ENCODE measurements around the gene RPL7A. TPM values are rescaled to one million over a fixed set of nuclear protein-coding genes. Genes with fewer than 3 reads are reported as not detected.
A peak's percentile ranks its signal among the peaks of the same experiment; 100 is the strongest.
"Not testable (repeated sequence)": the region's sequence is repeated elsewhere in the genome, so short reads cannot be mapped to it uniquely, and the experiment has no call there.

RPL7A gene
- total and polyA plus RNA-seq, 4 donors = 1,304 to 3,584 (median 2,046) TPM

- Histone ChIP-seq H3K36me3 (ENCODE audit: control insufficient read depth in 1 of 2, insufficient read depth in 2 of 2, low read length in 1 of 2) (peaks cover 0 to 6% of the 10 kb centered on the region in 2 donors), H3K4me3 (ENCODE audit: low read length in 2 of 2) (no peak overlapping the region), H3K9me3 (ENCODE audit: control insufficient read depth, low read length) (no peaks in the 10 kb centered on the region), H3K4me1 (ENCODE audit: control insufficient read depth in 1 of 2, insufficient read depth in 2 of 2, low read length in 2 of 2) (no peaks in the 10 kb centered on the region), H3K27ac (ENCODE audit: low read depth in 1 of 2, low read length in 2 of 2) (no peak overlapping the region), H3K27me3 (ENCODE audit: control insufficient read depth in 1 of 2, insufficient read depth in 2 of 2, low read length in 1 of 2) (no peaks in the 10 kb centered on the region)
- ATAC-seq (ENCODE audit: low FRiP score) (no peak), DNase-seq (peak; percentile 30 to 43)
- intact Hi-C loops (cut with DNase I) = no loop called here
- WGBS, 2 donors = 90 to 94% methylated on average over 10 of the region's 10 CpGs
These were observed 14.5 kb upstream of the RPL7A start for GRCh38 chr9:133333566-133333965.

- Histone ChIP-seq H3K9me3 (ENCODE audit: control insufficient read depth, low read length) (no peaks in the 10 kb centered on the region), H3K4me1 (ENCODE audit: control insufficient read depth in 1 of 2, insufficient read depth in 2 of 2, low read length in 2 of 2) (no peaks in the 10 kb centered on the region), H3K4me3 (ENCODE audit: low read length in 2 of 2) (no peak overlapping the region), H3K27ac (ENCODE audit: low read depth in 1 of 2, low read length in 2 of 2) (no peak overlapping the region), H3K36me3 (ENCODE audit: control insufficient read depth in 1 of 2, insufficient read depth in 2 of 2, low read length in 1 of 2) (peaks cover 0 to 6% of the 10 kb centered on the region in 2 donors), H3K27me3 (ENCODE audit: control insufficient read depth in 1 of 2, insufficient read depth in 2 of 2, low read length in 1 of 2) (no peaks in the 10 kb centered on the region)
- DNase-seq = peak; percentile 34 to 38
- no peak for ATAC-seq (ENCODE audit: low FRiP score)
- WGBS, 2 donors = 91 to 92% methylated on average over 6 of the region's 6 CpGs
- intact Hi-C loops (cut with DNase I) = no loop called here
These were observed 13.9 kb upstream of the RPL7A start for GRCh38 chr9:133334161-133334560.

GRCh38 chr9:133334888-133335287 is 13.1 kb upstream of the RPL7A start:
- H3K27ac ChIP-seq (ENCODE audit: low read depth in 1 of 2, low read length in 2 of 2) = not testable (repeated sequence)

GRCh38 chr9:133335924-133336811 is 11.8 kb upstream of the RPL7A start, which contains the start of gene SURF6:
SURF6 (minus strand) TSS chr9:133336188; CDS start chr9:133336132, 56 bp downstream.
- peak within 1 kb of the TSS in 1 of 2 donors; percentile 31 for H3K27ac ChIP-seq (ENCODE audit: low read depth in 1 of 2, low read length in 2 of 2)
- H3K4me3 ChIP-seq (ENCODE audit: low read length in 2 of 2) = peak within 1 kb of the TSS; percentile 51 to 72
- H3K9me3 ChIP-seq (ENCODE audit: control insufficient read depth, low read length) = no peaks in the 10 kb centered on the region
- 1 to 3% methylated on average over 65 to 70 of the region's 70 CpGs for WGBS, 2 donors
- peaks cover 0 to 5% of the 10 kb centered on the region in 2 donors for H3K36me3 ChIP-seq (ENCODE audit: control insufficient read depth in 1 of 2, insufficient read depth in 2 of 2, low read length in 1 of 2)
- intact Hi-C loops (cut with DNase I) = loop anchor here in 1 of 2 donors (5.0 kb wide), 1 partner anchor 41 kb away; the partner anchor contains the start of genes STKLD1 and SURF4
- no peaks in the 10 kb centered on the region for H3K27me3 ChIP-seq (ENCODE audit: control insufficient read depth in 1 of 2, insufficient read depth in 2 of 2, low read length in 1 of 2)
- peak; percentile 94 to 98 for DNase-seq
- H3K4me1 ChIP-seq (ENCODE audit: control insufficient read depth in 1 of 2, insufficient read depth in 2 of 2, low read length in 2 of 2) = no peaks in the 10 kb centered on the region
- peak; percentile 93 for ATAC-seq (ENCODE audit: low FRiP score)

More at GRCh38 chr9:133334888-133335287, 13.1 kb upstream of the RPL7A start:
- not testable (repeated sequence) for ATAC-seq (ENCODE audit: low FRiP score); H3K9me3 ChIP-seq (ENCODE audit: control insufficient read depth, low read length); H3K27me3 ChIP-seq (ENCODE audit: control insufficient read depth in 1 of 2, insufficient read depth in 2 of 2, low read length in 1 of 2); H3K36me3 ChIP-seq (ENCODE audit: control insufficient read depth in 1 of 2, insufficient read depth in 2 of 2, low read length in 1 of 2); H3K4me1 ChIP-seq (ENCODE audit: control insufficient read depth in 1 of 2, insufficient read depth in 2 of 2, low read length in 2 of 2)
- intact Hi-C loops (cut with DNase I) = loop anchor here in 1 of 2 donors (5.0 kb wide), 1 partner anchor 42 kb away; the partner anchor contains the start of genes STKLD1 and SURF4
- DNase-seq = peak; percentile 17 to 26
- H3K4me3 ChIP-seq (ENCODE audit: low read length in 2 of 2) = peak overlapping the region in 1 of 2 donors; percentile 72
- 83% methylated on average over 11 of the region's 11 CpGs for WGBS, 2 donors

GRCh38 chr9:133339641-133340040 is 8.4 kb upstream of the RPL7A start:
- WGBS, 2 donors = 76 to 78% methylated on average over 5 of the region's 5 CpGs
- H3K27ac ChIP-seq (ENCODE audit: low read depth in 1 of 2, low read length in 2 of 2) = no peak overlapping the region
- DNase-seq = no peak
- H3K9me3 ChIP-seq (ENCODE audit: control insufficient read depth, low read length) = no peaks in the 10 kb centered on the region
- ATAC-seq (ENCODE audit: low FRiP score) = no peak
- H3K36me3 ChIP-seq (ENCODE audit: control insufficient read depth in 1 of 2, insufficient read depth in 2 of 2, low read length in 1 of 2) = no peaks in the 10 kb centered on the region
- intact Hi-C loops (cut with DNase I) = loop anchor here in 1 of 2 donors (5.0 to 10.0 kb wide), 2 partner anchors 38 to 675 kb away; partner anchors contain the start of genes STKLD1 and SURF4
- H3K27me3 ChIP-seq (ENCODE audit: control insufficient read depth in 1 of 2, insufficient read depth in 2 of 2, low read length in 1 of 2) = no peaks in the 10 kb centered on the region
- H3K4me1 ChIP-seq (ENCODE audit: control insufficient read depth in 1 of 2, insufficient read depth in 2 of 2, low read length in 2 of 2) = no peaks in the 10 kb centered on the region
- no peak overlapping the region for H3K4me3 ChIP-seq (ENCODE audit: low read length in 2 of 2)

GRCh38 chr9:133340256-133340655 is 7.8 kb upstream of the RPL7A start:
- intact Hi-C loops (cut with DNase I) = loop anchor here in 1 of 2 donors (10.0 kb wide), 1 partner anchor 675 kb away; no protein-coding TSS in a partner anchor
- no peaks in the 10 kb centered on the region for H3K9me3 ChIP-seq (ENCODE audit: control insufficient read depth, low read length)
- H3K27me3 ChIP-seq (ENCODE audit: control insufficient read depth in 1 of 2, insufficient read depth in 2 of 2, low read length in 1 of 2) = no peaks in the 10 kb centered on the region
- H3K27ac ChIP-seq (ENCODE audit: low read depth in 1 of 2, low read length in 2 of 2) = no peak overlapping the region
- 82 to 86% methylated on average over 3 of the region's 3 CpGs for WGBS, 2 donors
- no peaks in the 10 kb centered on the region for H3K4me1 ChIP-seq (ENCODE audit: control insufficient read depth in 1 of 2, insufficient read depth in 2 of 2, low read length in 2 of 2)
- DNase-seq (peak in 1 of 2 donors; percentile 20), ATAC-seq (ENCODE audit: low FRiP score) (no peak)
- H3K4me3 ChIP-seq (ENCODE audit: low read length in 2 of 2) = no peak overlapping the region
- no peaks in the 10 kb centered on the region for H3K36me3 ChIP-seq (ENCODE audit: control insufficient read depth in 1 of 2, insufficient read depth in 2 of 2, low read length in 1 of 2)

GRCh38 chr9:133340916-133341315 is 7.1 kb upstream of the RPL7A start:
- 79 to 83% methylated on average over 13 of the region's 13 CpGs for WGBS, 2 donors
- Histone ChIP-seq H3K4me1 (ENCODE audit: control insufficient read depth in 1 of 2, insufficient read depth in 2 of 2, low read length in 2 of 2) (no peaks in the 10 kb centered on the region), H3K27me3 (ENCODE audit: control insufficient read depth in 1 of 2, insufficient read depth in 2 of 2, low read length in 1 of 2) (no peaks in the 10 kb centered on the region), H3K36me3 (ENCODE audit: control insufficient read depth in 1 of 2, insufficient read depth in 2 of 2, low read length in 1 of 2) (no peaks in the 10 kb centered on the region), H3K9me3 (ENCODE audit: control insufficient read depth, low read length) (no peaks in the 10 kb centered on the region), H3K4me3 (ENCODE audit: low read length in 2 of 2) (no peak overlapping the region), H3K27ac (ENCODE audit: low read depth in 1 of 2, low read length in 2 of 2) (no peak overlapping the region)
- intact Hi-C loops (cut with DNase I) = loop anchor here in 1 of 2 donors (10.0 kb wide), 1 partner anchor 674 kb away; no protein-coding TSS in a partner anchor
- ATAC-seq (ENCODE audit: low FRiP score) (no peak), DNase-seq (no peak)

GRCh38 chr9:133341369-133342068 is 6.5 kb upstream of the RPL7A start:
- 84 to 90% methylated on average over 15 of the region's 15 CpGs for WGBS, 2 donors
- H3K9me3 ChIP-seq (ENCODE audit: control insufficient read depth, low read length) = no peaks in the 10 kb centered on the region
- DNase-seq (peak in 1 of 2 donors; percentile 88), ATAC-seq (ENCODE audit: low FRiP score) (peak; percentile 34)
- H3K27ac ChIP-seq (ENCODE audit: low read depth in 1 of 2, low read length in 2 of 2) = no peak overlapping the region
- no peaks in the 10 kb centered on the region for H3K27me3 ChIP-seq (ENCODE audit: control insufficient read depth in 1 of 2, insufficient read depth in 2 of 2, low read length in 1 of 2)
- H3K36me3 ChIP-seq (ENCODE audit: control insufficient read depth in 1 of 2, insufficient read depth in 2 of 2, low read length in 1 of 2) = no peaks in the 10 kb centered on the region
- no peak overlapping the region for H3K4me3 ChIP-seq (ENCODE audit: low read length in 2 of 2)
- intact Hi-C loops (cut with DNase I) = loop anchor here in 1 of 2 donors (10.0 kb wide), 1 partner anchor 673 kb away; no protein-coding TSS in a partner anchor
- H3K4me1 ChIP-seq (ENCODE audit: control insufficient read depth in 1 of 2, insufficient read depth in 2 of 2, low read length in 2 of 2) = peaks cover 0 to 2% of the 10 kb centered on the region in 2 donors
